ENCODE measurements around the gene ARHGAP19. TPM values are rescaled to one million over a fixed set of nuclear protein-coding genes. Genes with fewer than 3 reads are reported as not detected.

Gene ARHGAP19
- total and polyA plus RNA-seq, 2 of the 8 experiments (the other 6 are each of a cell fraction or from before 2014, with no cell fraction given): 13.3 to 32.1 TPM

DNA sequence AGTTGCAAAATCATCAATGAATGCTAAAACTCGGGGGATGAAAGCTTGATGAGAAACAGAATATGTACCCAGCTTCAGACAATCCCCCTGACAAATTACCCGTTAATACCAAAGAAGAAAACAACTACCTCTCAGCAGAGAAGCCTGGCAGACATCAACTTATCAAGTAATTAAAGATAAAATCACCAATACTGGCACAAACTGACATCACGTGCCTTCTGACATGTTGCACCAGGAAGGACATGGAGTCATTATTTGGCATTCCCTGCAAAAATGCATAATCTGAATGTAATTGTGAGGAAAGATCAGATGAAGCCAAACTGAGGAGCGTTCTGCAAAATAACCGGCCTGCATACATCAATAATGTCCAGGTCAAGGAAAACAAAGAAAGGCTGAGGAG is 114.4 kb downstream of the ARHGAP19 start:
- Histone ChIP-seq H3K9ac (replicated peaks in 1 of 4; ENCODE audit: extremely low read depth in 1 of 4, low read depth in 3 of 4, low read length in 3 of 4) (no peak overlapping the region), H2AFZ (ENCODE audit: low read length) (no peak overlapping the region), H4K20me1 (replicated peaks in 1 of 2; ENCODE audit: control insufficient read depth in 1 of 2, insufficient read depth in 2 of 2, low read length in 2 of 2) (no peaks in the 10 kb centered on the region), H2BK5ac (ENCODE audit: low read depth, low read length) (no peak overlapping the region), H3K4me1 (replicated peaks in 1 of 4; ENCODE audit: control insufficient read depth in 3 of 4, insufficient read depth in 4 of 4, low read length in 3 of 4) (peaks cover 0 to 2% (median 0%) of the 10 kb centered on the region in 4 experiments; a peak in 1 of 7 replicates), H3K18ac (ENCODE audit: extremely low read depth, low read length) (no peak overlapping the region), H3K4ac (replicated peaks; ENCODE audit: insufficient read length, low read depth, low read length) (no peak overlapping the region), H4K8ac (ENCODE audit: extremely low read depth, insufficient read depth, low read length) (no peak overlapping the region), H4K91ac (replicated peaks; ENCODE audit: insufficient read length, low read length) (no peak overlapping the region), H3K79me2 (ENCODE audit: control insufficient read depth in 1 of 2, insufficient read depth in 2 of 2, low read length in 2 of 2) (no peaks in the 10 kb centered on the region), H3K4me3 (ENCODE audit: extremely low read depth in 1 of 4, insufficient read depth in 2 of 4, low read depth in 3 of 4, low read length in 4 of 4) (no peak overlapping the region), H3K9me3 (ENCODE audit: insufficient read depth in 2 of 2, low read depth in 1 of 2, low read length in 1 of 2) (no peaks in the 10 kb centered on the region), H3K27me3 (replicated peaks in 1 of 4; ENCODE audit: control insufficient read depth in 3 of 4, extremely low read depth in 1 of 4, insufficient read depth in 3 of 4, low read length in 3 of 4) (peaks cover 0 to 12% (median 5%) of the 10 kb centered on the region in 4 experiments; a peak in 6 of 7 replicates), H3K4me2 (ENCODE audit: insufficient read depth in 1 of 2, low read depth in 2 of 2, low read length in 2 of 2) (no peak overlapping the region), H3K23me2 (ENCODE audit: low read depth, low read length) (no peaks in the 10 kb centered on the region; the same call in 1 of the 2 replicates), H3K36me3 (ENCODE audit: control insufficient read depth in 2 of 4, insufficient read depth in 4 of 4, low read length in 3 of 4) (no peaks in the 10 kb centered on the region), H2BK12ac (ENCODE audit: low read depth, low read length) (no peak overlapping the region), H3K79me1 (ENCODE audit: low read depth, low read length) (no peaks in the 10 kb centered on the region), H2BK120ac (replicated peaks; ENCODE audit: low read depth, low read length) (no peak overlapping the region), H2BK20ac (ENCODE audit: low read length) (no peak overlapping the region), H2BK15ac (ENCODE audit: low read length) (no peak overlapping the region), H4K5ac (ENCODE audit: insufficient read length, low read depth, low read length) (no peak overlapping the region), H3K14ac (ENCODE audit: insufficient read length) (no peak overlapping the region), H3K56ac (replicated peaks; ENCODE audit: insufficient read length, low read depth, low read length) (no peak overlapping the region), H2AK5ac (ENCODE audit: low read depth, low read length) (no peak overlapping the region), H3K23ac (ENCODE audit: insufficient read length) (no peak overlapping the region), H3K27ac (ENCODE audit: low read depth, low read length) (no peak overlapping the region)
- DNase-seq (ENCODE audit: low read depth in 1 of 2, low spot score in 2 of 2) (no peak), FAIRE-seq (no peak)
- CTCF ChIA-PET (ENCODE audit: partially characterized antibody): interaction anchor here (2.3 to 20.0 kb wide), 7 partner anchors 16 to 105 kb away, joined by 6 to 320 read pairs (median 38); no protein-coding TSS in a partner anchor
- POLR2A ChIA-PET (ENCODE audit: partially characterized antibody): no interaction called here
- WGBS, 2 experiments (ENCODE audit: extremely low coverage in 1 of 2, insufficient coverage in 1 of 2, insufficient read length in 1 of 2, insufficient replicate concordance in 2 of 2, low coverage in 1 of 2, low lambda C conversion rate in 2 of 2, missing lambda C conversion rate in 1 of 2): 90% methylated on average over 5 of the region's 5 CpGs; no CpG with 5 or more reads in 1 of the 2 experiments
- TF ChIP-seq SIX5 (IDR thresholded peaks at IDR 0.05; ENCODE audit: low read depth, low read length): no peak
- no peak for TF ChIP-seq HDAC6 (IDR thresholded peaks at IDR 0.05; ENCODE audit: low read depth, low read length)
- TF ChIP-seq GTF2F1 (IDR thresholded peaks at IDR 0.05; ENCODE audit: borderline replicate concordance, low read depth, low read length): no peak
- TF ChIP-seq CEBPB (IDR thresholded peaks at IDR 0.05; ENCODE audit: low read depth, low read length): no peak
- TF ChIP-seq TEAD4 (IDR thresholded peaks at IDR 0.05; ENCODE audit: low read depth, low read length): no peak
- TF ChIP-seq EP300 (IDR thresholded peaks at IDR 0.05; ENCODE audit: borderline replicate concordance in 1 of 2, low read depth in 2 of 2, low read length in 2 of 2): no peak
- no peak for TF ChIP-seq SIN3A (conservative IDR thresholded peaks at IDR 0.05 in 1 of 2, IDR thresholded peaks at IDR 0.05 in 1 of 2; ENCODE audit: low read depth in 1 of 2, low read length in 2 of 2)
- no peak for TF ChIP-seq CREB1 (IDR thresholded peaks at IDR 0.05)
- TF ChIP-seq, protein P1, sequence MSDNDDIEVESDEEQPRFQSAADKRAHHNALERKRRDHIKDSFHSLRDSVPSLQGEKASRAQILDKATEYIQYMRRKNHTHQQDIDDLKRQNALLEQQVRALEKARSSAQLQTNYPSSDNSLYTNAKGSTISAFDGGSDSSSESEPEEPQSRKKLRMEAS (IDR thresholded peaks at IDR 0.05): no peak
- no peak for TF ChIP-seq ZNF274 (IDR thresholded peaks at IDR 0.05; ENCODE audit: borderline replicate concordance, extremely low read depth, low read length)
